Activated gamma-delta T cell (primary cell): ENCODE data around the gene RBM33.
"Not testable (repeated sequence)": the region's sequence is repeated elsewhere in the genome, so short reads cannot be mapped to it uniquely, and the experiment has no call there.

ENCODE experiments used
- DNase-seq: peaks from one replicate; lab custom pipeline; 2025; lab: John Stamatoyannopoulos, UW

RBM33 gene

DNA sequence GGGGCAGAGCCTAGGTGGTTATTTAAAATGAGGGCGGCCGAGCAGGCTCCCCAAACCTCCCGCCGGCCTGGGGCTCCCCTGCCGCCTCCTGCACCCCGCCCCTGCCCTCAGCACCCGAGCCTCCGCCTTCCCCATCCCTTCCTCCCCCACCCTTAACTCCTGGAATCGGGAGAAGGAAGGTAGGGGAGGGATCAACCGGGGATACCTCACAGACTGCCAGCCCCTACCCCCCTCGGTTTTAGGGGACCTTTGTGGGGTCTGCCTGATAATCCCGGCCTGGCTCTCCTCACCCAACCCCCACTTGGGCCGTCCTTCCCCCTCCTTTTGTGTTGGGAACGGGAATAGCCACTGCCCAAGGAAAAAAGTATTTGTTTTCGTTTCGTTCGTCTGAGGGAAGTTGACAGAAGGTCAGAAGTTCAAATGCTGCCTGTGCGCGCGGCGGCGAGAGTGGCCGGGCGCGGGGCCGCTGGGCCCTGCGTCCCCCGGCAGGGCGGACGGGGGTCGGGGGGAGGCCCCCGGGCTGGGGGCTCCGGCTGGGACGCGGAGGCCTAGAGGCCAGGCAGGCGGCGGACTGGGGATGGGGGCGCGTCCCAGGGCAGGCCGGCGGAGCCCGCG is 165.0 kb downstream of the RBM33 start:
- no peak for DNase-seq

DNA sequence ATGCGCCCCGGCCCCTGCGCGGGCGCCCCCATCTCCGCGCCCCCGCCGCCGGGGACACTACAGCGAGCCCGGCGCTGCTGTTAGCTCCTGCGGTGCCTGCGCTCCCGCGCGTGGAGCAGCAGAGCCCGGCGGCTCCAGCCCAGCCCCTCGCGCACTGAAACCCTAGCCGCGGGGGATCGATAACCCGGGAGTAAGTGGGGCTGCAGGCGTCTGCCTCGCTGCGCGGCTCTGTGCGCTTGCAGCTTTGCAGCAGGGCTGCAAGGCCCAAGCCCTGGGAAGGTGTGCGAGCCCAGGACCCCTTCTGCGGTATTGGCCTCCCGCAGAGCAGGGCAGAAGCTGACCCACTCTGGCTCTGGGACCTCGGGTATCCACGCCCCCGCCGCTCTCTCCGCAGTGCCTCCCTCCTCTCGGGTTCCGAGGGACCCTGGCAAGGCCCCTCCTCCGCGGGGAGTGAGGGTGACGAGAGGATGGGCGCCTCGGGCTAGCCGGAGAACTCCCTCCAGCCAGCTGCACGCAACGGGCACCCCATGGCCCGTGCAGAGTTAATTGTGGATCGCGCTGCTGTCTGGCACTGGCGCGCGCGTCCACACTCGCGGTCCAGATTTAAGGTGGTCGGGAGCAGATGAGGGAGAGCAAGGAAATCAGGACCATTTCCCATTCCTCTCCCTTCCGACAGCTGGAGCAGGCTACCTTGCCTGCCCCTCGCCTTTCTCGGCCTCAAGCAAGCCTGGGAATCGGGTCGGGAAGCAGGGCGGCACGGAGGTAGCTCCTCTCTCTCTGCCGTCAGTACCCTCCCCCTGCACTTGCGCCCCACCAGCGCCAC is 165.7 kb downstream of the RBM33 start:
- DNase-seq = no peak

DNA sequence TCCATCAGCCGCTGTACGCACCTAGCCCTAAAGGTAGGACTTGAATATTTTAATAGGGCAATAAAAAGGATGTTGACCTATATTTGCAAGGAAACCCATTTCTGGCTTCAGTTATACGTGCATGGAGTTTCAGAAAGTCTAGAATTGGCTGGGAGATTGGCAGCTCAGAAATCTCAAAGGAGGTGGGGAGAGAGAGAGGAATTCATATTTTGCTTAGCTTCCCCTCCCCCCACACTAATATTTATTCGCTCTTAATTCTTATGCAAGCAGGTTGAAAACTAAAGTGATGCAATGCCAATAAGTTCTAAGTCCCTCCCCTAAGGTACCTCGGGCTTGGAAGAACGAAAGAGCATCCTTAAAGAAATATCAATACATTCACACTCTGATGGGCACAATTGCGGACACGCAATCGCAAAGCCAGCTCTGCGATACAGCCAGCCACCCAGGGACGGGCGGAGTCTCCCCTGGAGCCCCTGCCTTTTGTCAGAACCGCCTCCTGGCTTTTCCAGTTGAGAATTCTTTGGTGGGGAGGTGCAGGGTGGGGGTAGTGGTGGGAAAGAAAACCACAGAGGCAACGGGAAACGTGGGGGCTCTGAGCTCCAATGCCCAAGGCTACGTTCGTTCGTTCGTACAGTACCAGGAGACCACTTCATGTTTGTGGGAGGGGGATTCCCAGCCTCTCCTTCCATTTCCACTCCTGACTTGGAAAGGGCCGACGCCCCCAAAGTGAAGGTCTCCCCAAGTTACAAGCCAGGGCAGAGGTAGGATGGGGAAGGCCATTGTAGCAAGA is 166.5 kb downstream of the RBM33 start:
- no peak for DNase-seq

DNA sequence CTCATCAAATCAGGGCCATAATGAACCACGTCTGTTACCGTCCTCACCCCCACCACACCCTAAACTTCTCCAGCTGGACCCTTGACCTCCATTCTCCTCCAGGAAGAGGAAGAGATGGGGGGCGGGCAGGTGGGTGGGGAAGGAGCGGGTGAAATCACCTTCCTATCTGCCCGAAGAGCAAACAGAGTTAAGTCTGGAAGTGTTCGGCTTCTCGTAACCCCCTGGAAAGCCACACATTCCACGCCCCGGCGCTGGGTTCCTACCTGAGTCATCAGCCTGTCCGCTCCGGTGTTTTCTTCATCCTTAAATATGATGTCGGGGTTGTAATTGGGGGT is 167.1 kb downstream of the RBM33 start:
- DNase-seq = no peak

DNA sequence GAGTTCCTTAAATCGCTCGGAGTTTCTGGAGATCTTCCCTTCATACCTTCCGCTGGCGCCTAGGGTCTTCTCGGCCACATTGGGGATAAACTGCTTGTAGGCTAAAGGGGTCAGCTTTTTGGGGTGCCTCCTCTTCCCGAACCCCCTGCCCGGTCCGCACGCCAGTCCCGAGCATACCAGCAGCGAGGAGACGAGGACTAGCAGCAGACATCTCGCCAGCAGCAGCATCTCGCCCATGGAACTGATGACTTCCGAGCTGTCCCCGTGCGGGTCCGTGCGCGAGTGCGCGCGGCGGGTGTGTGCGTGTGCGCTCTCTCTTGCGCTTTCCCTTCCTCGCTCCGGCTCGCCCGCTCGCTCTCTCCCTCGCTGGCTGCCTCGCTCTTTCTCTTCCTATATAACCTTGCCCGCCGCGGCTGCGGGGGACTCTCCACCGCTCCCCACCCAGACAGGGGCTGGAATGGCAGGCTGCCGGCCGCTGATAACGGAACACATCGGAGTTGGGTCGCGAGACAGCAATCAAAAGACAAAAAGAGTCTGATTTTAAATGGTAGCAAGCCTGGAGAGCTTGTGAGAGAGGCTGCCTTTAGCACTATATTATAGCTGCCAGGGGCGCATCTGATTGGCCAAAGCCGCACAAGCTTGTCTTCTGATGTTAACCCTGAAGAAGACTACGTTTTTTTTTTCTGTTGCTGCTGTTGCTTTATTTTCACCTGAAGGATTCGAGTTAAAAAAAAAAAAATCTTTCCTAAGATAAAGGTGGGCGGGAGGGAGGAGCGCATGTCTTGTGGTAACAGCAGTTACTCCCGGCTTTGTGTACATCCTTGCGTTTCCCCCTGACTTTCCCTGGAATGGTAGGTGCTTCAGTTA is 167.7 kb downstream of the RBM33 start, which contains the start of gene SHH:
Gene SHH, minus strand, starts transcription at position 569 of the 867 bp plus-strand sequence. Its CDS starts 341 bp downstream, at position 228.
- DNase-seq = no peak

DNA sequence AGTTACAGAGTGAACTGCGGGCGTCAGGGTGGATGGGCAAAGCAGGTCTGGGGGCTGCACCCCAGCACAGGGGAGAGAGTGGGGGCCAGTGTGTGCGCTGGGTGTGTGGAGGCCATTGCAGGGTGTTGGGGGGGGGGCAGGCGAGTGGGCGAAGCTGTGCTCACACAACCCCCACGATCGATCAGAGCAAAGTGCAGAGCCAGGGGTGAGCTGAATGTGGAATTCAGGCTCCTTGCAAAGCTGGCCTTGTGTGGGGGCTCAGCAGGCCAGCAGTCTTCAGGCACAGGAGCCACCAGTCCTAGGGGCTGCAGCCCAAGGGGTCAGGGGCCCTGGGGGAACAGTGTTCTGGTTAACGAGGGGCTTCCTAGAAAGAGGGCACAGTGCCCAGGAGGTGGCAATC is 168.7 kb downstream of the RBM33 start:
- DNase-seq = no peak

DNA sequence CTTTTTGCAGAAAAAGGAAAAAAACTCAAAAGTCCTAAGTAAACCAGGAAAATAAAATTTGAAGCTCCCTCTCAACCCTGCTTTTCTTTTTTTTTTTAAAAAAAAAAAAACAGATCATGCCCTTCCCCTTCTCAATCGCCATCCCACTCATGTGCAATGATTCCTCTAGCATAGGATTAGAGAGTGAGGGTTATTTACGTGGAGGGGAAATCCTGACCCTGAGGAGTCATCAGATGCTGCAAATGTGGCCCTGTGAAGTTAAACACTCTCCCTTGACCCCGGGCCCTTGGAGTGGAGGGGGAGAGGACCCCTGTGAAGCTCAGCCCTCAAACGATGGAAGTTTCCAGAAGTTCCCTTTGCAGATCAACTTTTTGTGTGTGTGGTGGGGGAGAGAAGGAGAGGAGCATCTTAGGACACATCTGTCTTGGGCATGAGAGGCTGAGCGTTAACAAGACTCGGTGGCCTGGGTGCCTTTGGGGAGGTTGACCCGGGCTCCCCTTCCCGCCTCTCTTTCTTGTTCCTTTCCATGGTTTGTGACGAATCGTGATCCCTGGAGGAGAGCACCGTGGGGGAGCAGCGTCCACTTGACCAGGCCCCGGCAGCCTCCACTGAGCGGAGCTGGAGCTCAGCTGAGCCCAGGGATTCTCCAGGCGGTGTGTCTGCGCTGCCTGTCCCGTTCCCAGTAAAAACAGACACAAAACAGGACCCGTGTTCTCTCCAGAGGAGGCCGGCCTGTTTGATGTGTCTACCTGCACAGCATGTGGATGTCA is 169.3 kb downstream of the RBM33 start:
- no peak for DNase-seq

DNA sequence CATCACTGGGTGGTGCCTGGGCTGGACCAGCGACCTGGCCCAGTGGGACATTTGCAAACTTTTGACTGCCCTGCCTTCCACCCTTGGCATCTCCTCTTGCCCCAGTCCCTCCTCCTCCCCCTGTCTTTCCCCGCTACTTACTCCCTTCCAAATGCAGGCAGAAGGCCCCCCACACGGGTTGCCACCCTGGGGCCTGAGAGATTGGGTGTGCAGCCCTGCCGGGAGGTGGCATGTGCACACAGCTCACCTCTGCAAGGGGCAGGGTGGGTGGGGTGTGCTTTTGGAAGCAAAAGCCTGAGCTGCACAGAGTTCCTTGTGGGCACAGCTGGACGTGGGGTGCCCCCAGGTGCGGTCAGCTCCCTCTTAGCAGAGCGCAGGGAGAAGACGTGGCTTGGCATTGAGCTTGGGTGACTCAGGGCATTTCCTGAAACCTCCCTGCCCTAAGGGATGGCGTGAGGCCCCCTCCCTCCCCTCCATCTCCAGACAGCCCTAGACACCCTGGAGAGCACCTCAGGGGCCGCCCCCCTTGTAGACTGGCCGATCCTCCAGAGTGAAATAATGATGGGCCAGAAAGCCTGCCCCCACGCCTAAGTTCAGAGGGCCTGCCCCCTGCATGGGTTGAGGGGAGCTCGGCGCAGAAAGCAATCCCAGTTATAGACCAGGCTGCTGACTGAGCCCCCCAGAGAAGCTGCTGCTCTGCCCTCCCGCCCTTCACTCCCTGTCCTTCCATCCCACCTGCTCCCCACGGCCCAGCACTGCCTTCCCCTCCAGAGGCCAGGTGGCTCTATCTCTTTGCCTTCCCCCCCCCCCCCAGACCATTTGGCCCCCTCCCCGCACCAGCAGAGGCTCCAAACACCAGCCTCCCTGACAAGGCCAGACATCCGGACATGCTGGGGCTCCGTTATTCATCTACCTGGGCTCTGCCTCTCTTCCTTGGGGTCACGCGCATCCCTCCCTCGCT is 170.1 kb downstream of the RBM33 start:
- no peak for DNase-seq

DNA sequence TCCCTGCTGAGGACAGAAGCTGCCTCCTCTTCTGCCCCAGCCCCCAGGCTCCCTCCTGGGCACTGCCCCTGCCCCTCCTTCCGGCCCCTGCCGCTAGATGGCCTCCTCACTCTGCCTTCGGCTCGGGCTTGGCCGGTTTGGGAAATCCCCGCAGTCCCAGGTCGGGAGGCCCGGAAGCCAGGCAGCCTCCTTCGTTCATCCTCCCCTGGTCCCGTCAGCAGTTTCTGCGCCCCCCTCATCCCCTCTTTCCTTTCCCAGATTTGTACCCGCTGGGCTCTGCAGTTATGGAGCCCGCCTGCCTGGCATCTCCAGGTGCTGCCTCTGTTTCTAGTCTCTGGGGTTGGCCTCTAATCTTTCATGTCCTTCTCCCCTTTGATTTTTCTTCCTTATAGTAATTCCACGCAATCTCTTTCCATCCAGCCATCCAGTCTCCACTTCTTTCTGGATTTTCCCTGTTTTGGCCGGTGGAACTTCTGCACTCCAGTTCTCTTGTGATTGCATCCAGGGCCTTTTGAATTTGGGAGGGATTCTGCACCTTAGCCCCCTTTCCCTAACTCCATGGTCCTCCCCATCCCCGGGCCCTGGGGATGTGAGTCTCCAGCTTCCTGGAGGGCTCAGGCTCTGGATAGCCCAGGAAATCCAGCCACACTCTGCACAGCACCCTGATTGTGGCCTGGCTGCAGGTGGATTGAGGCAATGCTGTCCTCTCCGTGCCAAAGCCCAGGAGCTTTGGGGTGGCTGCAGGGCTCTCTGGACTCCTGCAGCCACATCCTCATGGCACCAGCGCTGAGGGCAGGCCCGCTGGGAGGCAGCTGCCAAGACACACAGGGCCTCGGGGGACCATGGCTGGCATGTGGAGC is 171.1 kb downstream of the RBM33 start:
- no peak for DNase-seq

DNA sequence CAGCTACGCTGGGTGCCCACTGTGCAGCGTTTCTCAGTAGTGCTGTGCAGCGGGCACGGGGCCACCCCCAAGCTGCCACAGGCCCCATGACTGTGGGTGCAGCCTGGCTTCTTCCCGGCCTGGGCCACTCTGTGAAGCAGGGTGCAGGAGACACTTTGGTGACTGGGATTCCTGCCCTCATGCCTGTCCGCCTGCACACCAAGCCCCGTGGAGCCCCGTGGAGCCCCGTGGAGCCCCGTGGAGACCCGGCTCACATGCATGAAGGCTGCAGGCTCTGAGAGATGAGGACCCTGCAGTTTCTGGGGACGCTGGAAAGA is 171.7 kb downstream of the RBM33 start:
- DNase-seq = no peak

DNA sequence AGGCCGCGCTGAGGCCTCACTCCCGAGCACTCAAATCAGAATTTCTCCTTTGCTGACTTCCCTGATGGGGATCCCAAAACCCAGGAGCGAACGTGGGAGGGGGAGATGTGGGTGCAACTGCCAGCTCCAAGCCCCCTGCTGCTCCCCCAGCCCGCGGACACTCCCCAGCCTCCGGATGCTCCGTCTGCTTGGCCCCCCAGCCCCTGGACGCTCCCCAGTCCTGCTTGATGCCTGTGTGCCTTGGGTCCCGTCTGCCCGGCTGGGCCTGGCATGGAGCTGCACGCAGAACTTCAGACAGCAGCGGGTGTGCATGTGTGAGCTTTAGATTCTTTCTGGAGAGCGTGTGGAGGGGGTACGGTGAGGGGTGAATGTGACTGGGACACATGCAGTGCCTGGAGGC is 172.5 kb downstream of the RBM33 start:
- no peak for DNase-seq

DNA sequence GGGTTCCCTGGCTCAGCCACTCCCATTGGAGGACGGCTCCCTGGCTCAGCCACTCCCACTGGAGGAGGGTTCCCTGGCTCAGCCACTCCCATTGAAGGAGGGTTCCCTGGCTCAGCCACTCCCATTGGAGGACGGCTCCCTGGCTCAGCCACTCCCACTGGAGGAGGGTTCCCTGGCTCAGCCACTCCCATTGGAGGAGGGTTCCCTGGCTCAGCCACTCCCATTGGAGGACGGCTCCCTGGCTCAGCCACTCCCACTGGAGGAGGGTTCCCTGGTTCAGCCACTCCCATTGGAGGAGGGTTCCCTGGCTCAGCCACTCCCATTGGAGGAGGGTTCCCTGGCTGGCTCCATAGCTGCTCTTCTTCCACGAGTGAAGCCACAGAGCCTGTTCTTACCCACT is 173.1 kb downstream of the RBM33 start:
- DNase-seq = not testable (repeated sequence)

DNA sequence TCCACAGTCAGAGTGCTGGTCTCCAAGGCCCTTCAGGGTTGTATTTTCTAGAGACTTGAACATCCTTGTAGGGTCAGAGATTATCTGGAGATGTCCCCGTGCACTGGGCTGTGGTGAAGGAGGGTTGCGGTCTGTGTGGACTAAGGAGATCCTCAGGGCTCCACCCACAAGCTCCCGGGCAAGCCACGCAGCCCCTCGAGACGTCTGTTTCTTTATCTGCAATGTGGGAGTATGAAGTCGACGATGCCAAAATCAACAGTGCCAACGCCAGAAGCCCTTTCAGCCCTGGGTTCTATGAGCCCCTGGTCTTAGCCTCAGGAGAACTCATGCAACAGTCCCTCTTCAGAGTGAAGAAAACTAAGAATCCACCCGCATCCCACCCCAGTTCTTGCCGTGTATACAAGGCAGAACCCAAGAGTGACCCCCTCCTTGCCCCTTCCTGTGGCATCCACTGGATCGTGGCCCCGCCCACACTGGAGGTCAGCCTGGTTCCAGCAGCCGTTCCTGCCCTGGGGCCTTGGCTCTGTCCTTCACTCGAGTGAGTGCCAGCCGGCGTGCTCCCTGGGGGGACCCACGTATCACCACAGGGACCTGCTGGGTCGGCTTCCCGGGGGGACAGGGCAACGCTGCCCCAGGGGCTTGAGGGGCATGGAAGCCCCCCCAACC is 173.8 kb downstream of the RBM33 start:
- no peak for DNase-seq

DNA sequence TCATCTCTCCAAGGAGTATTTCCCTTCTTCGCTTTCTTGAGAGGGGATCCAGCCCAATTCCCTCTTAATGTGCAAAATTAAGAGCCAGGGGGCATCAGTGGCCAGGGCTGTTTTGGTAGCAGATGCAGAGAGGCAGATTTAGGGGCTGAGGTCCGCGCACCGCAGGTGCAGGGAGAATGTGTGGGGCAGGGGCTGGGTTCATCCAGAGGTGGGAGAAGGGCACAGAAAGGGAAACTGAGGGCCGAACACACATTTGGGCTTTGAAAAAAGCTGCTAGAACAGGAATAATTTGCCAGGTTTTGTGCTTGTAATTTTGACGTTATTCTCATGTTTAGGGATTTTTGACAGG is 174.3 kb downstream of the RBM33 start:
- DNase-seq = no peak

DNA sequence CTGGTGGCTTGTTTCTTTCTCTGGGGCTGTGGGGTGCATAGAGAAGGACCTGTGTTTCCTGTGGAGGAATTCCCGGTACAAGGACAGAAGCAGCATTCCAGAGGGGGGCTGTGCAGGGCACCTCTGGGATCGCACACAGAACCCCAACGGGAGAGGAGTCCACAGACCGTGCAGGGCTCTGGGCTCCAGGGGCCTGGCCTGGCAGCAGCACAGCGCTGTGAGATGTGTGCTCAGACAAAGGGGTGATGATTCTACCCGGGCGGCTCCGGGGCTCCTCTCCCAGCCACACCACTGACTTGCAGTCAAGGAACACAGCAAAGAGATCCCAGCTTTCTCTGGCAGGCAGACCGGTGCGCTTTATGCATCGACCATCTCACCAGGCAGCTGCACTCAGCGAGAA is 174.7 kb downstream of the RBM33 start:
- no peak for DNase-seq

DNA sequence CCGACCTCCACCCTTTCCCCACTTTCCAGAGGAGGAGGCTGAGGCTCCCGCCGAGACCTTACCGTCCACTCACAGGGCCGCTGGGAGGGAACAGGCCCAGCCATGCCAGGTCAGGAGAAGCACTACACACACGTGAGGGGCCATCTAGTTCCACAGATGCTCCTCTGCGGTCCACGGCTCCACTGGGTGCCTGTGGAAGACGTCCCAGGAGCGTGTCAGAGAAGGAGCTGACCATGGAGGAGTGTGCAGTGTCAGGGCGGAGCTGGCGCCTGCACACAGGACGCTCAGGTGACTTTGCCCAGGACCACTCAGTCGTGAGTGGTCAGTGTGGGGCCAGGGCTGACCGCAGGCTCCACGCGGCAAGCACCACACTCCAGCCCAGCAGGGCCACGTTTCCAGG is 175.8 kb downstream of the RBM33 start:
- no peak for DNase-seq

DNA sequence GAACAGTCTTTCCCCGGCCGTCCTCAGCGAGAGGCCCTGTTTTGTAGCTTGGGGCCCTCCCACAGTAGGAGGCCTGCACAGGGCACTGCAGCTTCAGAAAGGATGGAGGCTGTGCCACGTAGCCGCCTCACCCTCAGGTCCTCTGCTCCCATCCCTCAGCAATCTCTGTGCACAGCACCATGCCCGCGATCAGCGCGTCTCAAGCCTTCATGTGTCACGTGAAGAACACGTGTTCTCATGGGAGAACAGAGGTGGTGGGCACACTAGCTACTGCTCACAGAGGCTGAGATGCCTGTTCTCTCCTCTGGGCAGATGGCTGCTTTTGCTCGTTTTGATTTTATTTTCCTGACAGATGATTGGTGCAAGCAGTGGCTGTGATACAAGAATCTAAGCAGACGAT is 176.3 kb downstream of the RBM33 start:
- no peak for DNase-seq

DNA sequence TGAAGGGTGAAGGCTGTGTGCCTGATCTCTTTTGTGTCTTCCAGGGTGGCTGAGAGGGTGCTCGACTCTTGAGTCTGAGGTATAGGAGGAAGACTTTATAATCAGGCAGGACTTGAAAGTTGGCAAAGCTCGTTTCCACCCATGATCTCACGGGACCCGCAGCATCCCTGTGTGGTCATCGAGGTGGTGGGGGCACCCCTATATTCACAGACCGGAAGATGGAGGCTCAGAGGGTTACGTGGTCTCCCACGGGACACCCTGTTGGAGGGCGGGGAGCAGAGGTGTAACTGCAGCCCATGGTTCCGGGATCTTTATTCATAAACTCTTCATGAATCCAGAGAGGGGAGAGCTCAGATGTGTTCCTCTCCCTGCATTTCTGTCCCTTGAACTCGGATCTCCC is 177.4 kb downstream of the RBM33 start:
- DNase-seq = no peak
